Stimulated activated CD8-positive, alpha-beta memory T cell treated with anti-CD3 and anti-CD28 coated beads, Interleukin-15, amount 100 ng/mL, for 24 hours (primary cell): ENCODE measurements around the gene AJM1.
A peak's percentile ranks its signal among the peaks of the same experiment; 100 is the strongest.

Source experiments
- DNase-seq: peaks from one replicate; pipeline ENCODE4 v3.0.0-alpha.2; 2020; ENCODE audit warnings: low read depth

Gene AJM1

DNA sequence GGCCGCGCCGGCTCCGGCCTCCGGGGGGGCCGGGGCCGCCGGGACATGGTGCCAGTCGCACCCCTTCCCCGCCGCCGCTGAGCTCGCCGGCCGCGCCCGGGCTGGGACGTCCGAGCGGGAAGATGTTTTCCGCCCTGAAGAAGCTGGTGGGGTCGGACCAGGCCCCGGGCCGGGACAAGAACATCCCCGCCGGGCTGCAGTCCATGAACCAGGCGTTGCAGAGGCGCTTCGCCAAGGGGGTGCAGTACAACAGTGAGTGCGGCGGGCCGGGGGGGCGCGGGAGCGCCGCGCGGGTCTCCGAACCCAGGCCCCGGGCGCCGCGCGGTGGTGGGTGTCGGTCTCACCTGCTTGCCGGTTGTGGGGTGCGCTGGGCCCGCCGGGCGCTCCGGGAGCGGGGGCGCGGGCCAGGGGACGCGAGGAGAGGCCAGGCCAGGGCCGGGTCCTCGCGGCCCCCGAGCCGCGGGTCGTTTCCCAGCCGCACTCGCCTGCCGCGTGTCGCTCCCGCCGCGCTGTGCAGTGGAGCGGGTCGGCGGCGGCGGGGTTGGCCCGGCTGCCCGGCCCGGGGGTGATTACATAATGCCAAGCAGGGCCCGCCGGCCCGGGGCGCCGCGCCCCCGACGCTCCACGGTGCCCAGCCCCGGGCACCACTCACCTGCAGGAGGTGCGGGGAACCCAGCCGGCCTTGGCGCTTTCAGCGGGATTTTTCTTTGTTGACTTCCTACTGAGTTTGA is 34.0 kb upstream of the AJM1 start:
- DNase-seq: peak; percentile 16

- DNase-seq: no peak
These were observed 33.5 kb upstream of the AJM1 start for GRCh38 chr9:136808806-136809158.

GRCh38 chr9:136814725-136815421 is 27.4 kb upstream of the AJM1 start:
- DNase-seq: no peak

GRCh38 chr9:136815422-136815782 is 26.9 kb upstream of the AJM1 start:
- no peak for DNase-seq

DNA sequence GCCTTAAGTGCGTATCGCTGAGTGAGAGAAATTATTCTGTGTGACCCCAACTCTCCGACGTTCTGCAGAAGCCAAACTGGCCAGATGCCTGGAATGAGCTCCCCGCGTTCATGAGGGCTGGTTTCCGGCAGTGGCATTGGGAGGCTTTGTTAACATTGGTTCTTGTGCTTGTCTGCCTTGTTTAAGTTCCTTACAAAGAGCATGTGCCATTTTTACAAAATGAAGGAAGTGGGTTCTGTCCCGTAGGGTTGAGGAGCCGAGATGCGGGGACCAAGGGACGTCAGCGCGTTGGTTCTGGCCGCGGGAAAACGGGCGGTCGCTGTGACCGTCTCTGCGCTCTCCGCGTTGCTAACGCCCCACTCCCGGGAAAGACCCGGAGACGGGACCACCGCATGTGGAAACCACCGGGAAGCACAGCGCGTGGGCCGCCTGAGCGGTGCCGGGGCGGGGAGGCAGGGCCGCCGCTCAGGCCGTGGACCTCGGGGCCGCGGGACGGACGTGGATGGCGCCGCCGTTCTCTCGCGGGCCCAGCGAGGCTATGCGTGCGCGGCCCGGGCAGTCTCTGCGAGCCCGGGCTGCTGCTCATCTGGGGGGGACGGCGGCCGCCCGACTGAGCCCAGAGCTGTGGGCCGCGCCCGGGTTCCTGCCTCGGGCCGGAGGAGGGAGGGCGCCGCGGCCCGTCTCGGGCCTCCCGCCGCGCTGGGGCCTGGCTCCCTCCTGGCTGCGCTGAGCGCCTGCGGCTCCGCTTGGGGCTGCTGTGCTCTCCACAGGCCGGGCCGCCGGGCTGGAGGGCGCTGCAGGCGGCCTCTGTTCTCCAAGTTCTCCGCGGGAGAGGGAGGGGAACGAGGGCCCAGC is 21.1 kb upstream of the AJM1 start:
- no peak for DNase-seq

GRCh38 chr9:136821826-136822544 is 20.3 kb upstream of the AJM1 start:
- DNase-seq: no peak

DNA sequence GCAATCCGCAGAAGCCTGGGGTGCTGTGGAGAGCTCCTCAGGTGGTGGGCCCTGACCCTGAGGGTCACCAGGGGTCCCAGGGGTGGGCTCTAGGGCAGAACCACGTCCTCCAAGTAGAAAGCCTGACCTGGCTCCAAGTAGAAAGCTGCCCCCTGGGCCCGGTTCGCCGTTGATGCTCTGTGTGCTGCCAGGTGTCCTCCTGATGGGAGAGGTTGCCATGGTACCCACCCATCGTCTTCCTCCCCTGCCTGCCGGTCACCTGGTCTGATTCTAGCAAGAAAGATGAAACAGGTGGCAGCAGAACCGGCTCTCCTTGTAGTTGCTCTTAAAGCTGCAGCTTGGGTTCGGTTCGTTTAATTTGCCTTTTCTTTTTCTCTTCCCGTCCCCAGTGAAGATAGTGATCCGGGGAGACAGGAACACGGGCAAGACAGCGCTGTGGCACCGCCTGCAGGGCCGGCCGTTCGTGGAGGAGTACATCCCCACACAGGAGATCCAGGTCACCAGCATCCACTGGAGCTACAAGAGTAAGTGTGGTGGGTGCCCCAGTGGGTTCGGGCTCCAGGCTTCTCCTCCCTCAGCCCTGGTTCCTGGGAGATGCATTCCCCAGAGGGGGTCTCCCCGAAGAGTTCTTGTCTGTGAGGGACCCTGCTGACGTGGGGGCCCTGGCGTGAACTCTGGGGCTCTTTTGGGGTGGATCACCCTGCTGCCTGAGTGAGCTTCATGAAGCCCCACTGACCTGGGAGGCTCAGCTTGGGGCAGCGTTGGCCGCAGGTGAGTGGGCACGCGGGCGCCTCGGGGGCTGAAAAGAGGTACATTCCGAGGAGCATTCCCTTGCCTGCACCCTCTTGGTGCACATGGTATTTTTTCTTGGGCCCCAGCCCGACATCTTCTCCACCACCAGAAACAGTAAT is 18.9 kb upstream of the AJM1 start:
- no peak for DNase-seq

DNA sequence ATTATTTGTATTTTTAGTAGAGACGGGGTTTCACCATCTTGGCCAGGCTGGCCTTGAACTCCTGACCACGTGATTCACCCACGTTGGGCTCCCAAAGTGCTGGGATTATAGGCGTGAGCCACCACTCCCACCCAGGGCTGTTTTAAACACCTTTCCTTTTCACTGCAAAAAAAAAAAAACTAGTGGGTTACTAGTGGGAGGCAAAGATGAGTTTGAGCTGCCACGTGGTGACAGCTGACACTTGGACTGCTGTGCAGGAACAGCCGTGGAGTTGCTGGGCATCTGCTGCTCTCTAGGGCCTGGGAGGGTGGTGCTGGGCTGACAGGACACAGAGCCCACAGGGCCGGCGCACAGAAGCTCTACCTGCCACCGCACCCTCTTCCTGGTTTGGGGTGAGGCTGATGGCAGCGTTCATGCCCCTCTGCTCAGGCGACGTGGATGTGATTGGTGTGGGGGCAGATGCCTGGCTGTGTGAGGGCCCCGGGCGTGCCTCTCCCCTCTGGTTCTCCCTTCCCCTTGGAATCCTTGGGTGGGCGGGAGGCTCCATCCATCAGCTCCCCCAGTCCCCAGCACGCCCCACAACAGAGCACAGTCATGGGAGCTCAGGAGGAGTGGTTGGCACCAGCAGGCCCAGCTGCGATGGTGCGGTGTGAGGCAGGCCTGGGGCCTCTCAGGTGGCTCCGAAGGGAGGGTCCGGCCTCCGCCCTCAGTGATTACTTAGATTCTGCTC is 17.6 kb upstream of the AJM1 start:
- DNase-seq: no peak

GRCh38 chr9:136825295-136826187 is 16.7 kb upstream of the AJM1 start:
- no peak for DNase-seq

DNA sequence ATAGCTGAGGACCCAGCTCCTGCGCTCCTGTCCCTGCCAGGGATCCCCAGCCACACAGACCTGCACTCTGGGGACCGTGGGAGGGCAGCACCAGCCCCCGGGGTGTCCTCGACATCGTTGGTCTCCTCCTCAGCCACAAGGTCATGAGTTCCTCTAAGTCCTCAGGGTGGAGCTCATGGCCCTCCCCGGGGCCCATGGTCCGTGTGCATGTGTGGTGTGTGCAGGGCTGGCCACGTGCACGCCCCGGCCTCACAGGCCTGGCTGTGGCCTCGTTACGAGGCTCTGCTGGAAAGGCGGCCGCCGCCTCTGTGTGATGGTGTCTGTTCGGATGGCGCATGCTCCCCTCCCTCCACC is 16.1 kb upstream of the AJM1 start:
- DNase-seq: no peak

GRCh38 chr9:136826703-136827582 is 15.3 kb upstream of the AJM1 start:
- no peak for DNase-seq

DNA sequence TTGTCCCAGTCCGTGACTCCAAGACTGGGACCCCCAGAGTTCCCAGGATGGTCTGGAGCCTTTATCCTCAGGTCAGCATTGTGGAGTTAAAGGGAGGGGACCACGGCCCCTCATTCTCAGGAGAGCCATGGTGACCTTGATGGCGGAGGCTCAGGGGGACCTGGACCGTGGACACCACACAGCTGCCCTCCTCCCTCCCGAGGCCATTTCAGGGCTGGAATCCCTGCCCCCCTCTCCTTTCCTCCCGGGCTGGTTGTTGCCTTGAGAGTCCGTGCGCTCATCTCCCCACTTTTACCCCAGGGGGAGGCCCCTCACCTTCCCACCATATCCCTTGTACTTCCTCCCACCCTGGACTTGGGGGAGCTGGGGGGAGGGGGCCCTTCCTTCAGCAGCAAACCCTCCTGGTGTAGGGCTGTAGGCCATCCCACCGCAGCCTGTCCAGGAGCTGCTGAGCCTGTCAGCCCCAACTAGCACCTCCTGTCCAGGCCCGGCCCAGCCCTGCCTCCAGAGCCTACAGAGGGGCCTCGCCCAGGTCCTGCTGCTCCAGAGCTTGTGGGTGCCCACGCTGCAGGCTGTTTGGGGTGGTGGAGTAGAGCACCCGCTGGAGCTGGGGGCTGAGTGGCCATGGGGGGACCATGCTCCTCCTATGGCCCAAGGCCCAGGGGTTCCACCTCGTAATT is 14.3 kb upstream of the AJM1 start:
- DNase-seq: no peak

GRCh38 chr9:136828474-136829140 is 13.7 kb upstream of the AJM1 start:
- no peak for DNase-seq

DNA sequence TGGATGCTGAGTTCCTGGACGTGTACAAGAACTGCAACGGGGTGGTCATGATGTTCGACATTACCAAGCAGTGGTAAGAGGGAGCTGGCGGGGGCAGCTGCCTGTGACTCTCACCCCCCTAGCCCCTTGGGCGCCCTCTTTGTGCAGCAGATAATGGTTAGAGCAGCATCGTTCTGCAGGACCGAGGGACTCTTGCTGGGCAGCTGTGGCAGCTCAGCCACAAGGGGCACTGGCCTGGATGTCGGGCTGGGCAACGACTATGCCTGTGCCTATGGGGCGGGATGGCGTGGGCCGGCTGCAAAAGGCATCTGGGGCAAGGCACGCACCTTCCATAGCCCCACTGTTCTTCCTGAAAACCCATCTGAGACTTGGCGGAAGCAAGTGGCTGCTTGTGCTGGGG is 12.9 kb upstream of the AJM1 start:
- no peak for DNase-seq

DNA sequence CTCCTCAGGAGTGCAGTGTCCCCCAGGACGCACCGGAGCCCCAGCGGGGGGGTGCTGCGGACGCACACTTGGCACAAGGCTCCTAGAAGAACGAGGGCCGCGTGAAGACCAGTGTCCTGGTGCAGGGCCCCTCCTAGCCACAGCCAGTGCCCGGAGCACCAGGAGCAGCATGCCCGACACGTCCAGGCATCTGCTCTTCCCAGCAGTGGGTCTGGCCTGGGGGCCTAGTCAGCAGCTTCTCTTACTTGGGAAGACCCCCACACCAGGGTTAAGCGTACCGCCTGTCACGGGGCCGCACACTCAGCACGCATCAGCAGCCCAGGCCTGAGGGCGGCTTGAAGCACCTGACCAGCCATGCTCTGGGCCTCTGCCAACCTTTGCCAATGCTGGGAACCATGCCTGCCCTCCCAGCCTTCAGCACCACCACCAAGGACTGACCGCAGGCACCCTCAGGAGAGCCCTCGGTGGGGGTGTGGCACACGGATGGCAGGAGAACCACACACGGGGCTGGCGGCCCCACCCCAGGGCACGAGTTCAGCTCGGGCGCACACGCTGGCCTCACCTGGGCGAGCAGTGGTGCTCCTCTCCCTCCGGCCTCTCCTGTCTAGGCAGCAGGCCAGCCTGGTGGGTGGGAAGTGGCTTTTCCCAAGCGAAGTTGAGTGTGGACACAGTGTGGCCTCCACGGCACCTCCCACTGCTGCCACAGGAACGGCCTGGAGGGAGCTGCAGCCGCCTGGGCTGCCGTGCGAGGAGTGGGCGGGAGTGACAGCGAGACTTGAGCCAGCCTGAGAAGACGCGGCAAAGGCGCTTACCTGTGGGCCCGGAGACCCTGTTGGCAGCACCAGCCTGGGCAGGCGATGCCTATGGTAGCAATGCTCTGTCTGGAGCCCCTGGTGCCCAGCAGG is 12.0 kb upstream of the AJM1 start:
- no peak for DNase-seq

GRCh38 chr9:136831002-136831719 is 11.1 kb upstream of the AJM1 start:
- DNase-seq: no peak
